Stomach (tissue), 9 donors: ENCODE data around the gene HSPG2. TPM values are rescaled to one million over a fixed set of nuclear protein-coding genes. Genes with fewer than 3 reads are reported as not detected.
"Not testable (repeated sequence)": the region's sequence is repeated elsewhere in the genome, so short reads cannot be mapped to it uniquely, and the experiment has no call there.

Source experiments
- DNase-seq, 2 donors: peaks; one replicate each; pipeline versions ENCODE4 v3.0.0 to v3.0.0-alpha.2; 2013 to 2019
- H3K27ac ChIP-seq, 5 donors: fragments of 200-600 bp in 4 of 5; sonication (generic) in 4 of 5; one replicate each; pipeline ENCODE4 v1.5.1; 2013 to 2019; ENCODE audit warnings: mild to moderate bottlenecking in 1 of 5, moderate library complexity in 1 of 5
- H3K27me3 ChIP-seq, 3 donors: fragments of 200-600 bp; sonication (generic); one replicate each; pipeline ENCODE4 v1.5.1; 2017 to 2019; ENCODE audit warnings: mixed run types in 1 of 3
- H3K36me3 ChIP-seq, 4 donors: fragments of 200-600 bp; sonication (generic); 1 replicate in 3 of 4; 2 replicates in 1 of 4; pipeline ENCODE4 v1.5.1; 2016 to 2019
- H3K4me1 ChIP-seq, 4 donors: fragments of 200-600 bp; sonication (generic); one replicate each; pipeline ENCODE4 v1.5.1; 2016 to 2019
- H3K4me3 ChIP-seq, 4 donors: fragments of 200-600 bp; sonication (generic) in 3 of 4; one replicate each; pipeline ENCODE4 v1.5.1; 2016 to 2019; ENCODE audit warnings: mild to moderate bottlenecking in 1 of 4
- H3K9me3 ChIP-seq, 4 donors: fragments of 200-600 bp; sonication (generic); one replicate each; pipeline ENCODE4 v1.5.1; 2016 to 2019
- CTCF ChIP-seq, 7 experiments: fragments of 450-650 bp in 4 of 7; fragments of 200-600 bp in 3 of 7; sonication (generic) in 3 of 7; IDR thresholded peaks; one replicate each; pipeline ENCODE4 v1.5.1; 2016 to 2019; ENCODE audit warnings: antibody characterized with exemption in 7 of 7, control low read depth in 2 of 7, mild to moderate bottlenecking in 1 of 7
- EP300 ChIP-seq: sonication (generic); formaldehyde crosslinking; IDR thresholded peaks from one replicate; pipeline ENCODE4 v1.6.1; 2017; ENCODE audit warnings: antibody characterized with exemption
- POLR2A ChIP-seq, 4 donors: fragments of 450-650 bp; IDR thresholded peaks; one replicate each; pipeline ENCODE4 v1.6.1; 2016; ENCODE audit warnings: antibody characterized with exemption in 4 of 4, control low read depth in 2 of 4, mild to moderate bottlenecking in 1 of 4, moderate library complexity in 1 of 4
- POLR2AphosphoS5 ChIP-seq, 3 donors: sonication (generic); formaldehyde crosslinking; IDR thresholded peaks; one replicate each; pipeline ENCODE4 v1.6.1; 2016; ENCODE audit warnings: antibody characterized with exemption in 3 of 3
- WGBS, 5 donors: extraction: QIAGEN DNeasy Blood & Tissue Kit in 3 of 5; methylation state at CpG; one replicate each; pipeline versions ENCODE4 v1.1.5 to v1.1.7; 2013 to 2018; 5-methylcytosine and 5-hydroxymethylcytosine counted together
- intact Hi-C: fragments of 100-400 bp; cut with DNase I; formaldehyde crosslinking; loops from one replicate; pipeline ENCODE4 v1.15.1; 2023; ENCODE audit warnings: low total_unique reads
- polyA plus RNA-seq, 3 donors: library from polyadenylated mRNA; stranded (reverse); fragments of 200-250 nt; gene quantifications; one replicate each; pipeline ENCODE4 v1.2.3, GENCODE V29; 2013
- total RNA-seq, 5 donors: library from RNA; depleted of rRNA; stranded (reverse); fragments of >200 nt; gene quantifications; one replicate each; pipeline versions ENCODE4 v1.1.0 to v1.2.3, GENCODE V29; 2014 to 2016
- donor health status: healthy with polysubstance abuse.
- donor health status: Bipolar disorder and iron deficiency.
- donor health status: healthy.

The HSPG2 gene
- total and polyA plus RNA-seq, 8 donors: 21.7 to 504 (median 133) TPM

- TF ChIP-seq CTCF (IDR thresholded peaks at IDR 0.05) (no peak), POLR2A (IDR thresholded peaks at IDR 0.05) (no peak), EP300 (no peak), POLR2AphosphoS5 (IDR thresholded peaks at IDR 0.05) (no peak)
- Histone ChIP-seq H3K4me3 (no peak overlapping the region), H3K36me3 (peaks cover 94 to 100% (median 100%) of the 10 kb centered on the region in 4 donors), H3K27ac (no peak overlapping the region), H3K4me1 (no peaks in the 10 kb centered on the region), H3K9me3 (no peaks in the 10 kb centered on the region), H3K27me3 (no peaks in the 10 kb centered on the region)
- 92 to 94% (median 93%) methylated on average over 5 of the region's 5 CpGs for WGBS, 5 donors
- intact Hi-C loops: no loop called here
- DNase-seq: no peak
Measured at GRCh38 chr1:21827141-21827679, 109.9 kb downstream of the HSPG2 start.

GRCh38 chr1:21826694-21827093 lies 110.4 kb downstream of the HSPG2 start:
- H3K27ac ChIP-seq, H3K9me3 ChIP-seq, H3K4me3 ChIP-seq, H3K4me1 ChIP-seq, H3K27me3 ChIP-seq, intact Hi-C loops, DNase-seq: not testable (repeated sequence)
- peaks cover 93 to 100% (median 100%) of the 10 kb centered on the region in 4 donors for H3K36me3 ChIP-seq
- 93 to 95% (median 94%) methylated on average over 10 of the region's 10 CpGs for WGBS, 5 donors

GRCh38 chr1:21825393-21825792 lies 111.7 kb downstream of the HSPG2 start:
- TF ChIP-seq POLR2AphosphoS5 (IDR thresholded peaks at IDR 0.05) (no peak), POLR2A (IDR thresholded peaks at IDR 0.05) (no peak), EP300 (no peak), CTCF (IDR thresholded peaks at IDR 0.05) (no peak)
- no peak for DNase-seq
- 80 to 93% (median 90%) methylated on average over 7 of the region's 7 CpGs for whole genome bisulfite sequencing, 5 donors
- Histone ChIP-seq H3K36me3 (peaks cover 95 to 100% (median 99%) of the 10 kb centered on the region in 4 donors), H3K9me3 (no peaks in the 10 kb centered on the region), H3K4me3 (no peak overlapping the region), H3K27ac (no peak overlapping the region), H3K27me3 (no peaks in the 10 kb centered on the region), H3K4me1 (no peaks in the 10 kb centered on the region)
- intact Hi-C loops: no loop called here

GRCh38 chr1:21824926-21825325 lies 112.2 kb downstream of the HSPG2 start:
- Histone ChIP-seq H3K4me1 (no peaks in the 10 kb centered on the region), H3K27ac (no peak overlapping the region), H3K9me3 (no peaks in the 10 kb centered on the region), H3K4me3 (no peak overlapping the region), H3K36me3 (peaks cover 90 to 96% (median 95%) of the 10 kb centered on the region in 4 donors), H3K27me3 (no peaks in the 10 kb centered on the region)
- no peak for DNase-seq
- TF ChIP-seq POLR2A (IDR thresholded peaks at IDR 0.05) (no peak), EP300 (no peak), POLR2AphosphoS5 (IDR thresholded peaks at IDR 0.05) (no peak), CTCF (IDR thresholded peaks at IDR 0.05) (no peak)
- intact Hi-C loops: no loop called here
- WGBS, 5 donors: 73 to 96% (median 93%) methylated on average over 2 of the region's 2 CpGs

GRCh38 chr1:21823980-21824702 lies 113.0 kb downstream of the HSPG2 start:
- Histone ChIP-seq H3K27me3 (no peaks in the 10 kb centered on the region), H3K27ac (peak overlapping the region in 1 of 5 donors; percentile 13), H3K4me1 (peaks cover 0 to 1% (median under 1%) of the 10 kb centered on the region in 4 donors), H3K9me3 (no peaks in the 10 kb centered on the region), H3K4me3 (no peak overlapping the region), H3K36me3 (peaks cover 82 to 88% (median 87%) of the 10 kb centered on the region in 4 donors)
- TF ChIP-seq POLR2AphosphoS5 (IDR thresholded peaks at IDR 0.05): no peak
- TF ChIP-seq POLR2A (IDR thresholded peaks at IDR 0.05): no peak
- TF ChIP-seq CTCF (IDR thresholded peaks at IDR 0.05): no peak
- TF ChIP-seq EP300: no peak
- intact Hi-C loops: no loop called here
- DNase-seq: peak in 1 of 2 donors; percentile 4
- 86 to 89% (median 87%) methylated on average over 15 to 22 of the region's 22 CpGs for WGBS, 5 donors
